Upper lobe of right lung (tissue), 1 donor: ENCODE results near the gene JMJD4. TPM values are rescaled to one million over a fixed set of nuclear protein-coding genes. Genes with fewer than 3 reads are reported as not detected.

Experiments used
- ATAC-seq: fragments of 200-7000 bp; cut with Tn5 transposase; one replicate; pipeline ENCODE4 v1.9.1; 2020; ENCODE audit warnings: mild to moderate bottlenecking, moderate library complexity
- DNase-seq: peaks from one replicate; pipeline ENCODE4 v3.0.0-alpha.2; 2020
- H3K27ac ChIP-seq: fragments of 200-600 bp; one replicate; pipeline ENCODE4 v1.8.0; 2022
- H3K27me3 ChIP-seq: fragments of 200-600 bp; one replicate; pipeline ENCODE4 v1.8.0; 2022; ENCODE audit warnings: mild to moderate bottlenecking
- H3K36me3 ChIP-seq: fragments of 200-600 bp; one replicate; pipeline ENCODE4 v1.8.0; 2022
- H3K4me1 ChIP-seq: fragments of 200-600 bp; one replicate; pipeline ENCODE4 v1.8.0; 2022
- H3K4me3 ChIP-seq: fragments of 200-600 bp; one replicate; pipeline ENCODE4 v1.8.0; 2022; ENCODE audit warnings: mild to moderate bottlenecking
- H3K9me3 ChIP-seq: fragments of 200-600 bp; one replicate; pipeline ENCODE4 v1.8.0; 2022
- intact Hi-C: fragments of 100-400 bp; cut with DNase I; formaldehyde crosslinking; loops from one replicate; pipeline ENCODE4 v1.11.0; 2022
- total RNA-seq: library from RNA; stranded (reverse); fragmentation: NEBNext Ultra II Directional; extraction: Animal tissue kit (Norgen Biotek cat#: 25700); gene quantifications from one replicate; pipeline ENCODE4 v1.2.1, GENCODE V29; 2021
- TF ChIP-seq, protein P1 (sequence below): fragments of 200-600 bp; IDR thresholded peaks from one replicate; pipeline ENCODE4 v1.8.0; 2022; ENCODE audit warnings: antibody characterized with exemption
- donor health status: DM: no; HTN: yes; CAD: no; lungs with severe emphysema.

The JMJD4 gene
- total RNA-seq, 1 donor from 2014 or later, result 15.1 TPM

DNA sequence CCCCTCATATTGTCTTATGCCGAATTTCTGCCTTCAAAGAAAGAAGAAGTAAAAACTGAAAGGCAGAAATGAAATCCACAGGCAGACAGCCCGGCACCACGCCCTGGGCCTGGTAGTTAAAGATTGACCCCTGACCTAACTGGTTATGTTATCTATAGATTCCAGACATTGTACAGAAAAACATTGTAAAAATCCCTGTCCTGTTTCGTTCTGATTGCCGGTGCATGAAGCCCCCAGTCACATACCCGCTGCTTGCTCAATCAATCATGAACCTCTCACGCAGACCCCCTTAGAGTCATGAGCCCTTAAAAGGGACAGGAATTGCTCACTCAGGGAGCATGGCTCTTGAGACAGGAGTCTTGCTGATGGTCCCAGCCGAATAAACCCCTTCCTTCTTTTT lies 49.3 kb downstream of the JMJD4 start:
- no peak overlapping the region for H3K4me3 ChIP-seq
- H3K4me1 ChIP-seq, result no peaks in the 10 kb centered on the region
- DNase-seq, result no peak
- intact Hi-C loops, result no loop called here
- H3K36me3 ChIP-seq, result no peaks in the 10 kb centered on the region
- H3K27ac ChIP-seq, result no peak overlapping the region
- ATAC-seq, result no peak
- H3K27me3 ChIP-seq, result no peaks in the 10 kb centered on the region
- TF ChIP-seq, protein P1, sequence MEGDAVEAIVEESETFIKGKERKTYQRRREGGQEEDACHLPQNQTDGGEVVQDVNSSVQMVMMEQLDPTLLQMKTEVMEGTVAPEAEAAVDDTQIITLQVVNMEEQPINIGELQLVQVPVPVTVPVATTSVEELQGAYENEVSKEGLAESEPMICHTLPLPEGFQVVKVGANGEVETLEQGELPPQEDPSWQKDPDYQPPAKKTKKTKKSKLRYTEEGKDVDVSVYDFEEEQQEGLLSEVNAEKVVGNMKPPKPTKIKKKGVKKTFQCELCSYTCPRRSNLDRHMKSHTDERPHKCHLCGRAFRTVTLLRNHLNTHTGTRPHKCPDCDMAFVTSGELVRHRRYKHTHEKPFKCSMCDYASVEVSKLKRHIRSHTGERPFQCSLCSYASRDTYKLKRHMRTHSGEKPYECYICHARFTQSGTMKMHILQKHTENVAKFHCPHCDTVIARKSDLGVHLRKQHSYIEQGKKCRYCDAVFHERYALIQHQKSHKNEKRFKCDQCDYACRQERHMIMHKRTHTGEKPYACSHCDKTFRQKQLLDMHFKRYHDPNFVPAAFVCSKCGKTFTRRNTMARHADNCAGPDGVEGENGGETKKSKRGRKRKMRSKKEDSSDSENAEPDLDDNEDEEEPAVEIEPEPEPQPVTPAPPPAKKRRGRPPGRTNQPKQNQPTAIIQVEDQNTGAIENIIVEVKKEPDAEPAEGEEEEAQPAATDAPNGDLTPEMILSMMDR, result no peak
- H3K9me3 ChIP-seq, result peaks cover 32% of the 10 kb centered on the region

Other genes with a start within 250 kb of the JMJD4 start
- 8.6 TPM for gene ZNF678, start 171.7 kb downstream of the JMJD4 start, total RNA-seq
- gene SNAP47, start 133 bp upstream of the JMJD4 start, total RNA-seq, result 27.7 TPM
- not detected for gene PRSS38, start 80.4 kb upstream of the JMJD4 start, total RNA-seq
- gene WNT9A, start 212.6 kb upstream of the JMJD4 start, total RNA-seq, result 10.2 TPM